SK-N-MC (cell line): ENCODE data around the gene DTYMK.

Source experiments
- EZH2 ChIP-seq: fragments of 200-600 bp; sonication (generic); IDR thresholded peaks from one replicate; pipeline ENCODE4 v1.6.1; 2017; ENCODE audit warnings: antibody characterized with exemption
- POLR2AphosphoS5 ChIP-seq: IDR thresholded peaks from 2 replicates; pipeline ENCODE4 v1.6.1; 2012; ENCODE audit warnings: mild to moderate bottlenecking, low read depth, low read length, borderline replicate concordance

DNA sequence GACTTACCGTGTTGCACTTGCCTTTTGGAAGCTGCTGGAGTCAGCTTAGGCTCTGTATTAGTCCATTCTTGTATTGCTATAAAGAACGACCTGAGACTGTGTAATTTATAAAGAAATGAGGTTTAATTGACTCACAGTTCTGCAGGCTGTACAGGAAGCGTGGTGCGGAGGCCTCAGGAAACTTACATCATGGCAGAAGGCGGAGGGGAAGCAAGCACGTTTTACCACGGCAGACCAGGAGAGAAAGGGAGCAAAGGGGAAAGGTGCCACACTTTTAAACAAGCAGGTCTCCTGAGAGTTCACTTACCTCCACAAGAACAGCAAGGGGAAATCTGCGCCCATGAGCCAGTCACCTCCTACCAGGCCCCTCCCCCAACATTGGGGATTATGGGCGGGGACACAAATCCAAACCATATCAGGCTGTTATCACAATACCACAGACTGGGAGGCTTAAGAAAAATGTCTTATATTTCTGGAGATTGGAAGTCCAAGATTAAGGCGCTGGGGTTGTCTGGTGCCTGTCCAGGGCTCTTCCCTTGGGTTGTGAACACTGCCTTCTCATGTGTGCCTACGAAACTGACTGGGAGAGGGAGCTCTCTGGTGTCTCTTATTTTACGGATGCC lies 44.2 kb upstream of the DTYMK start:
- TF ChIP-seq POLR2AphosphoS5 (no peak), EZH2 (no peak)
